B cell (primary cell): ENCODE measurements around the gene SNCB. TPM values are rescaled to one million over a fixed set of nuclear protein-coding genes. Genes with fewer than 3 reads are reported as not detected.

ENCODE experiments used
- ATAC-seq: fragments of 200-7000 bp; cut with Tn5 transposase; one replicate; pipeline ENCODE4 v1.10.0; 2021; ENCODE audit warnings: low read depth, mild to moderate bottlenecking, moderate number of reproducible peaks, moderate library complexity
- CTCF ChIA-PET: fragments of 350-600 bp; sonication (Branson Sonifier 250); formaldehyde crosslinking; loops from one replicate; lab custom pipeline; 2021; ENCODE audit warnings: antibody characterized with exemption, inconsistent platforms; lab: Charles Lee
- POLR2A ChIA-PET: fragments of 350-600 bp; sonication (Branson Sonifier 250); formaldehyde crosslinking; loops from one replicate; lab custom pipeline; 2021; ENCODE audit warnings: antibody characterized with exemption; lab: Charles Lee
- DNase-seq: peaks from one replicate; pipeline ENCODE4 v3.0.0; 2013
- H2AFZ ChIP-seq: 2 replicates; pipeline ENCODE4 v1.6.1; 2012; ENCODE audit warnings: mild to moderate bottlenecking, low read depth, low read length; ENCODE audit not compliant: insufficient read depth, poor library complexity, severe bottlenecking
- H3K27ac ChIP-seq, 2 donors: 1 replicate in 1 of 2; 2 replicates in 1 of 2; pipeline ENCODE4 v1.5.1; 2012 to 2013; ENCODE audit warnings: low read length in 2 of 2, mild to moderate bottlenecking in 2 of 2, moderate library complexity in 1 of 2
- H3K27me3 ChIP-seq, 4 experiments: fragments of 200-600 bp in 1 of 4; sonication (generic) in 1 of 4; replicated peaks in 1 of 4; 1 replicate in 2 of 4; 2 replicates in 2 of 4; pipeline versions ENCODE4 v1.6.1 to v1.7.0; 2013 to 2016; ENCODE audit warnings: low read length in 3 of 4, mild to moderate bottlenecking in 2 of 4, mixed read lengths in 1 of 4, moderate library complexity in 1 of 4; ENCODE audit not compliant: insufficient read depth in 4 of 4, control insufficient read depth in 3 of 4; ENCODE audit errors: control extremely low read depth in 1 of 4
- H3K36me3 ChIP-seq, 2 experiments: replicated peaks in 1 of 2; 1 replicate in 1 of 2; 2 replicates in 1 of 2; pipeline versions ENCODE4 v1.6.1 to v1.7.1; 2013; ENCODE audit warnings: low read length in 1 of 2; ENCODE audit not compliant: insufficient read depth in 2 of 2, control insufficient read depth in 1 of 2; ENCODE audit errors: control extremely low read depth in 1 of 2, extremely low read depth in 1 of 2
- H3K4me1 ChIP-seq, 2 donors: fragments of 200-600 bp in 1 of 2; sonication (generic) in 1 of 2; 1 replicate in 1 of 2; 2 replicates in 1 of 2; pipeline versions ENCODE4 v1.5.1 to v1.6.1; 2013 to 2017; ENCODE audit warnings: low read length in 2 of 2; ENCODE audit not compliant: control insufficient read depth in 2 of 2, insufficient read depth in 2 of 2
- H3K4me2 ChIP-seq: replicated peaks from 2 replicates; pipeline ENCODE3; 2012; ENCODE audit warnings: mild to moderate bottlenecking, low read depth, low read length; ENCODE audit not compliant: poor library complexity, severe bottlenecking
- H3K4me3 ChIP-seq, 5 experiments: fragments of 200-600 bp in 1 of 5; sonication (generic) in 1 of 5; 1 replicate in 3 of 5; 2 replicates in 2 of 5; pipeline versions ENCODE4 v1.5.1 to v1.7.0; 2011 to 2016; ENCODE audit warnings: low read length in 4 of 5, mild to moderate bottlenecking in 4 of 5, low read depth in 2 of 5, control low read depth in 1 of 5, moderate library complexity in 1 of 5; ENCODE audit not compliant: insufficient read depth in 1 of 5; ENCODE audit errors: control extremely low read depth in 1 of 5, extremely low read depth in 1 of 5
- H3K79me2 ChIP-seq: fragments of 200-600 bp; sonication (generic); one replicate; pipeline ENCODE4 v1.6.0; 2016; ENCODE audit warnings: low read length; ENCODE audit not compliant: control insufficient read depth, insufficient read depth
- H3K9ac ChIP-seq: fragments of 200-600 bp; sonication (generic); 2 replicates; pipeline ENCODE4 v1.6.1; 2017; ENCODE audit warnings: mild to moderate bottlenecking, low read length, moderate library complexity
- H3K9me3 ChIP-seq, 3 donors: one replicate each; pipeline versions ENCODE4 v1.6.1 to v1.7.1; 2013; ENCODE audit warnings: low read length in 2 of 3; ENCODE audit not compliant: control insufficient read depth in 2 of 3, insufficient read depth in 1 of 3; ENCODE audit errors: control extremely low read depth in 1 of 3
- H4K20me1 ChIP-seq: 2 replicates; pipeline ENCODE4 v1.6.0; 2012; ENCODE audit warnings: mild to moderate bottlenecking, low read length; ENCODE audit not compliant: insufficient read depth, control insufficient read depth, poor library complexity, severe bottlenecking
- H3K27ac Mint-ChIP-seq: one replicate; pipeline ENCODE4 v1.8.0; 2021; ENCODE audit warnings: mixed read lengths
- H3K27me3 Mint-ChIP-seq: one replicate; pipeline ENCODE4 v1.8.0; 2021; ENCODE audit warnings: mixed read lengths
- H3K4me1 Mint-ChIP-seq: one replicate; pipeline ENCODE4 v1.8.0; 2021; ENCODE audit warnings: mixed read lengths
- H3K4me3 Mint-ChIP-seq: one replicate; pipeline ENCODE4 v1.8.0; 2021; ENCODE audit warnings: mixed read lengths
- H3K9me3 Mint-ChIP-seq: one replicate; pipeline ENCODE4 v1.8.0; 2022; ENCODE audit warnings: mixed read lengths; ENCODE audit not compliant: insufficient read depth
- EZH2 ChIP-seq: IDR thresholded peaks from 2 replicates; pipeline ENCODE4 v1.6.1; 2012; ENCODE audit warnings: borderline replicate concordance, low read depth, mild to moderate bottlenecking, moderate library complexity, low read length; ENCODE audit not compliant: insufficient read depth, poor library complexity, severe bottlenecking
- WGBS: methylation state at CpG from one replicate; pipeline ENCODE4 v1.1.5; 2013; ENCODE audit warnings: missing lambda C conversion rate; ENCODE audit not compliant: insufficient coverage; 5-methylcytosine and 5-hydroxymethylcytosine counted together
- intact Hi-C: fragments of 100-400 bp; cut with micrococcal nuclease; formaldehyde crosslinking; loops from one replicate; pipeline ENCODE4 v1.10.0; 2022
- polyA plus RNA-seq: library from polyadenylated mRNA; depleted of rRNA; stranded (reverse); fragments of >200 nt; gene quantifications from 2 replicates; pipeline ENCODE4 v1.2.3, GENCODE V29; 2012
- total RNA-seq, 2 donors: library from RNA; stranded (reverse); fragments of 120-200 nt in 1 of 2; gene quantifications; 1 replicate in 1 of 2; 2 replicates in 1 of 2; pipeline versions ENCODE4 v1.2.3 to v1.2.4, GENCODE V29; 2013 to 2022
- TF ChIP-seq, protein P1 (sequence below): fragments of 200-600 bp; IDR thresholded peaks from one replicate; pipeline ENCODE4 v1.8.0; 2022; ENCODE audit warnings: antibody characterized with exemption, mild to moderate bottlenecking

Gene SNCB
- total and polyA plus RNA-seq, 2 donors (not counting 1 experiment from before 2014, with no cell fraction given), result 0.09 TPM; not detected in 1

DNA sequence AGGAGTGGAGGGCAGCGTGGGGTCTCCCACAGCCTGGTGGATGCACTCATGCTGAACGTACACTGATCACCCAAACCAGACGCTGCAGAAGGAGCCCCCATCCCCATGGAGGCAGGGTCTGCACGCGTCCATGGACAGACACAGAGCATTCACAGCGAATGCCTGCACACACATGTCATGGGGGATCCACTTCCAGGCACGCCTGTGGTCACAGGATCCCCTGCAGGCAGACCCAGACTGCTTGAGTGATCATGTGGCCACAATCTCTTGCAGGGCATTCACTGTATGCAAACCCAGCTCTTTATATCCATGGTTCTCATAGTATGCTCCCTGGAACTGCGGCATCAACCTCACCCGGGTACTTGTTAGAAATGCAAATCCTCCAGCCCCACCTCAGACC, 5.4 kb downstream of the SNCB start:
- H4K20me1 ChIP-seq, result no peaks in the 10 kb centered on the region
- peaks cover 0 to 23% (median 0%) of the 10 kb centered on the region in 3 donors for H3K9me3 ChIP-seq
- no peak overlapping the region for H3K27ac Mint-ChIP-seq
- no peaks in the 10 kb centered on the region for H3K9me3 Mint-ChIP-seq
- H3K4me1 ChIP-seq, result peaks cover 33 to 35% of the 10 kb centered on the region in 2 donors
- ChIA-PET CTCF (no interaction called here), POLR2A (interaction anchor here (0.8 kb wide), 1 partner anchor 57 kb away, joined by 3 read pairs; no protein-coding TSS in a partner anchor)
- H3K27me3 Mint-ChIP-seq, result peaks cover 50% of the 10 kb centered on the region
- H3K4me3 Mint-ChIP-seq, result no peak overlapping the region
- TF ChIP-seq, protein P1, sequence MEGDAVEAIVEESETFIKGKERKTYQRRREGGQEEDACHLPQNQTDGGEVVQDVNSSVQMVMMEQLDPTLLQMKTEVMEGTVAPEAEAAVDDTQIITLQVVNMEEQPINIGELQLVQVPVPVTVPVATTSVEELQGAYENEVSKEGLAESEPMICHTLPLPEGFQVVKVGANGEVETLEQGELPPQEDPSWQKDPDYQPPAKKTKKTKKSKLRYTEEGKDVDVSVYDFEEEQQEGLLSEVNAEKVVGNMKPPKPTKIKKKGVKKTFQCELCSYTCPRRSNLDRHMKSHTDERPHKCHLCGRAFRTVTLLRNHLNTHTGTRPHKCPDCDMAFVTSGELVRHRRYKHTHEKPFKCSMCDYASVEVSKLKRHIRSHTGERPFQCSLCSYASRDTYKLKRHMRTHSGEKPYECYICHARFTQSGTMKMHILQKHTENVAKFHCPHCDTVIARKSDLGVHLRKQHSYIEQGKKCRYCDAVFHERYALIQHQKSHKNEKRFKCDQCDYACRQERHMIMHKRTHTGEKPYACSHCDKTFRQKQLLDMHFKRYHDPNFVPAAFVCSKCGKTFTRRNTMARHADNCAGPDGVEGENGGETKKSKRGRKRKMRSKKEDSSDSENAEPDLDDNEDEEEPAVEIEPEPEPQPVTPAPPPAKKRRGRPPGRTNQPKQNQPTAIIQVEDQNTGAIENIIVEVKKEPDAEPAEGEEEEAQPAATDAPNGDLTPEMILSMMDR, result no peak
- TF ChIP-seq EZH2, result no peak
- H3K79me2 ChIP-seq, result no peaks in the 10 kb centered on the region
- H3K4me3 ChIP-seq, result no peak overlapping the region
- H3K27me3 ChIP-seq, result peaks cover 0 to 54% (median 31%) of the 10 kb centered on the region in 4 experiments
- no peak overlapping the region for H3K27ac ChIP-seq
- H3K9ac ChIP-seq, result no peak overlapping the region
- intact Hi-C loops, result no loop called here
- H3K36me3 ChIP-seq, result no peaks in the 10 kb centered on the region
- no peak overlapping the region for H2AFZ ChIP-seq
- no peak for DNase-seq
- peaks cover 36% of the 10 kb centered on the region for H3K4me1 Mint-ChIP-seq
- no peak overlapping the region for H3K4me2 ChIP-seq
- WGBS, result 73% methylated on average over 9 of the region's 9 CpGs
- no peak for ATAC-seq

DNA sequence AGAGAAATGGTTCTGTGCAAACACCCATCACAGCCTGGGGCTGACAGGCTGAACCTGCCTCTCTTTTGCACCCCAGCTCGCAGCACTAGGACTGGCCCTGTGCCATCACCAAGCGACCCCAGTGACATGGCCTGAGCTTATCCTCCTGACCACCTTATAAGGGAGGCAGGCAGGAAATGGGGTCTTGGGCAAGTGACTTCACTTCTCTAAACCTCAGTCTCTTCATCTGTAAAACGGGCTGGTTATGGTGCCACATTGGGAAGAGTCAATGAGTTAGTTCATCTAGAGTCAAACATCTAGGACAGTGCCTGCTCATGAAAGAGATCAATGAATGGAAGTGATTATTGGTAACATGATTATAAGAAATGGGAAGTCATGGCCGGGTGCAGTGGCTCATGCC, 6.2 kb downstream of the SNCB start:
- Mint-ChIP-seq H3K27me3 (peaks cover 50% of the 10 kb centered on the region), H3K4me1 (peaks cover 34% of the 10 kb centered on the region), H3K4me3 (no peak overlapping the region), H3K9me3 (no peaks in the 10 kb centered on the region), H3K27ac (no peak overlapping the region)
- ChIA-PET POLR2A (no interaction called here), CTCF (no interaction called here)
- 66% methylated on average over 3 of the region's 4 CpGs for WGBS
- H3K27me3 ChIP-seq, result peaks cover 0 to 54% (median 33%) of the 10 kb centered on the region in 4 experiments
- H3K9ac ChIP-seq, result no peak overlapping the region
- H4K20me1 ChIP-seq, result no peaks in the 10 kb centered on the region
- no peak overlapping the region for H3K27ac ChIP-seq
- no peaks in the 10 kb centered on the region for H3K79me2 ChIP-seq
- TF ChIP-seq, protein P1, result no peak
- TF ChIP-seq EZH2, result no peak
- peaks cover 0 to 24% (median 0%) of the 10 kb centered on the region in 3 donors for H3K9me3 ChIP-seq
- H3K36me3 ChIP-seq, result no peaks in the 10 kb centered on the region
- no peak overlapping the region for H3K4me3 ChIP-seq
- H2AFZ ChIP-seq, result no peak overlapping the region
- peaks cover 33 to 35% of the 10 kb centered on the region in 2 donors for H3K4me1 ChIP-seq
- no peak overlapping the region for H3K4me2 ChIP-seq
- no peak for DNase-seq
- intact Hi-C loops, result no loop called here
- ATAC-seq, result no peak
